CD14-positive monocyte (primary cell): ENCODE data around the gene ART1. TPM values are rescaled to one million over a fixed set of nuclear protein-coding genes. Genes with fewer than 3 reads are reported as not detected.

ENCODE experiments used
- DNase-seq, 3 donors: peaks; one replicate each; pipeline ENCODE4 v3.0.0-alpha.2; 2011 to 2022
- H2AFZ ChIP-seq: 2 replicates; pipeline ENCODE4 v1.6.0; 2012; ENCODE audit warnings: mild to moderate bottlenecking, low read depth, low read length, inconsistent platforms; ENCODE audit not compliant: insufficient read depth, poor library complexity, severe bottlenecking
- H3K27ac ChIP-seq, 2 donors: 1 replicate in 1 of 2; 2 replicates in 1 of 2; pipeline ENCODE4 v1.5.1; 2012 to 2013; ENCODE audit warnings: low read length in 2 of 2, control low read depth in 1 of 2, inconsistent platforms in 1 of 2, low read depth in 1 of 2, mild to moderate bottlenecking in 1 of 2
- H3K27me3 ChIP-seq, 2 donors: one replicate each; pipeline versions ENCODE4 v1.6.0 to v1.6.1; 2011 to 2013; ENCODE audit warnings: low read length in 2 of 2; ENCODE audit not compliant: control insufficient read depth in 2 of 2, insufficient read depth in 2 of 2
- H3K36me3 ChIP-seq, 2 donors: replicated peaks in 1 of 2; 1 replicate in 1 of 2; 2 replicates in 1 of 2; pipeline versions ENCODE4 v1.5.1 to v1.6.1; 2012 to 2013; ENCODE audit warnings: low read length in 2 of 2, control low read depth in 1 of 2, inconsistent platforms in 1 of 2, mild to moderate bottlenecking in 1 of 2; ENCODE audit not compliant: insufficient read depth in 2 of 2, control insufficient read depth in 1 of 2
- H3K4me1 ChIP-seq, 2 donors: 1 replicate in 1 of 2; 2 replicates in 1 of 2; pipeline versions ENCODE4 v1.5.1 to v1.6.1; 2012 to 2013; ENCODE audit warnings: low read length in 2 of 2, control low read depth in 1 of 2, inconsistent platforms in 1 of 2, mild to moderate bottlenecking in 1 of 2, moderate library complexity in 1 of 2; ENCODE audit not compliant: insufficient read depth in 2 of 2, control insufficient read depth in 1 of 2
- H3K4me2 ChIP-seq: replicated peaks from 2 replicates; pipeline ENCODE3; 2012; ENCODE audit warnings: low read length, moderate library complexity, mild to moderate bottlenecking; ENCODE audit not compliant: poor library complexity, severe bottlenecking; ENCODE audit errors: extremely low read depth
- H3K4me3 ChIP-seq, 3 experiments: fragments of 200-600 bp in 1 of 3; sonication (generic) in 1 of 3; replicated peaks in 1 of 3; 1 replicate in 2 of 3; 2 replicates in 1 of 3; pipeline ENCODE4 v1.5.1; 2011 to 2013; ENCODE audit warnings: low read length in 3 of 3, mild to moderate bottlenecking in 3 of 3, control low read depth in 2 of 3, low read depth in 2 of 3, inconsistent platforms in 1 of 3, moderate library complexity in 1 of 3
- H3K79me2 ChIP-seq: 2 replicates; pipeline ENCODE4 v1.6.0; 2012; ENCODE audit warnings: mild to moderate bottlenecking, control low read depth, inconsistent platforms, low read length, moderate library complexity; ENCODE audit not compliant: insufficient read depth
- H3K9ac ChIP-seq: 2 replicates; pipeline ENCODE4 v1.6.0; 2017; ENCODE audit warnings: low read length, mild to moderate bottlenecking; ENCODE audit not compliant: insufficient read depth, poor library complexity, severe bottlenecking
- H3K9me3 ChIP-seq, 2 donors: replicated peaks in 1 of 2; 1 replicate in 1 of 2; 2 replicates in 1 of 2; pipeline versions ENCODE4 v1.5.1 to v1.6.1; 2012 to 2013; ENCODE audit warnings: low read length in 2 of 2, control low read depth in 1 of 2; ENCODE audit not compliant: control insufficient read depth in 1 of 2, insufficient read depth in 1 of 2
- H4K20me1 ChIP-seq: 2 replicates; pipeline ENCODE4 v1.6.0; 2012; ENCODE audit warnings: mild to moderate bottlenecking, low read length, control low read depth, moderate library complexity; ENCODE audit not compliant: insufficient read depth
- H3K27ac Mint-ChIP-seq, 7 donors: one replicate each; pipeline ENCODE4 v1.8.0; 2020; ENCODE audit warnings: mild to moderate bottlenecking in 7 of 7, mixed read lengths in 7 of 7, moderate library complexity in 6 of 7, inconsistent platforms in 2 of 7
- H3K27me3 Mint-ChIP-seq, 3 donors: one replicate each; pipeline ENCODE4 v1.8.0; 2021 to 2022; ENCODE audit warnings: low read depth in 3 of 3, mild to moderate bottlenecking in 3 of 3, mixed read lengths in 3 of 3, moderate library complexity in 3 of 3, inconsistent platforms in 1 of 3
- H3K36me3 Mint-ChIP-seq, 2 donors: one replicate each; pipeline ENCODE4 v1.8.0; 2020; ENCODE audit warnings: mixed read lengths in 2 of 2, inconsistent platforms in 1 of 2, mild to moderate bottlenecking in 1 of 2
- H3K4me1 Mint-ChIP-seq: one replicate; pipeline ENCODE4 v1.8.0; 2020; ENCODE audit warnings: mild to moderate bottlenecking, mixed read lengths
- H3K4me3 Mint-ChIP-seq, 2 donors: one replicate each; pipeline ENCODE4 v1.8.0; 2020; ENCODE audit warnings: mild to moderate bottlenecking in 2 of 2, mixed read lengths in 2 of 2, moderate library complexity in 1 of 2
- H3K9me3 Mint-ChIP-seq, 7 donors: one replicate each; pipeline ENCODE4 v1.8.0; 2020 to 2022; ENCODE audit warnings: mixed read lengths in 7 of 7, mild to moderate bottlenecking in 6 of 7, moderate library complexity in 6 of 7, inconsistent platforms in 2 of 7
- WGBS: methylation state at CpG from one replicate; pipeline ENCODE4 v1.1.5; 2013; ENCODE audit warnings: missing lambda C conversion rate; ENCODE audit not compliant: insufficient coverage; 5-methylcytosine and 5-hydroxymethylcytosine counted together
- intact Hi-C, 2 donors: fragments of 100-400 bp; cut with micrococcal nuclease; formaldehyde crosslinking; loops; one replicate each; pipeline versions ENCODE4 v1.15.0 to v1.15.1; 2023
- polyA plus RNA-seq, 3 donors: library from polyadenylated mRNA; depleted of rRNA in 1 of 3; unstranded in 2 of 3; stranded (reverse) in 1 of 3; fragments of 300-500 nt in 2 of 3; fragments of >200 nt in 1 of 3; fragmentation: Illumina TruSeq in 2 of 3; gene quantifications; 1 replicate in 2 of 3; 2 replicates in 1 of 3; pipeline ENCODE4 v1.2.3, GENCODE V29; 2012 to 2021
- TF ChIP-seq, protein P1 (sequence below): fragments of 200-600 bp; IDR thresholded peaks from one replicate; pipeline ENCODE4 v1.8.0; 2022; ENCODE audit warnings: antibody characterized with exemption, mild to moderate bottlenecking

The ART1 gene
- polyA plus RNA-seq, 3 donors, result not detected

DNA sequence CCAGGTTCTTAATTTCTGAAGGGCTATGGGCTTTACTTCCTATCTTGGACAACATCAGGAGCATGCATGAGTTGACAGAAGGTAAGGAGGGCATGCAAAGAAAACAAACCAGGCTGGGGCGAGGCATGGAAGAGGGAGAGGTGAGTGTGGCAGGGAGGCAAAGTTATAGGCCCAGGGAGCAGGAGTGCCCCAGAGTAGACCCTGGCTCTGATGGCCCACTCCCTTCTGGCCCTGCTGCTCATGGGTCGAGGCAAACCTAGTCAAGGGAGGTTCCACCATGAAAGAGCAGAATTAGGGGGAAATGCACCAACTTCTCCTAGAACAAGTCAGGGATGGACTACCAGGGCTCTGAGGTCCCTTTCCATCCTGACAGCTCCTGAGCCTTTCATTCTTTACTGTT is 16.0 kb downstream of the ART1 start:
- Mint-ChIP-seq H3K27ac (no peak overlapping the region), H3K36me3 (peaks cover 22 to 23% of the 10 kb centered on the region in 2 donors), H3K9me3 (no peaks in the 10 kb centered on the region), H3K27me3 (peaks cover 4 to 12% (median 7%) of the 10 kb centered on the region in 3 donors), H3K4me3 (no peak overlapping the region), H3K4me1 (peaks cover 5% of the 10 kb centered on the region)
- Histone ChIP-seq H3K9me3 (no peaks in the 10 kb centered on the region), H3K79me2 (no peaks in the 10 kb centered on the region), H3K4me1 (peaks cover 0 to 5% of the 10 kb centered on the region in 2 donors), H2AFZ (no peak overlapping the region), H3K4me3 (no peak overlapping the region), H3K9ac (no peak overlapping the region), H4K20me1 (no peaks in the 10 kb centered on the region), H3K36me3 (peaks cover 15 to 22% of the 10 kb centered on the region in 2 donors), H3K27me3 (no peaks in the 10 kb centered on the region), H3K27ac (no peak overlapping the region), H3K4me2 (no peak overlapping the region)
- WGBS, result 83% methylated on average over 1 of the region's 2 CpGs
- TF ChIP-seq, protein P1, sequence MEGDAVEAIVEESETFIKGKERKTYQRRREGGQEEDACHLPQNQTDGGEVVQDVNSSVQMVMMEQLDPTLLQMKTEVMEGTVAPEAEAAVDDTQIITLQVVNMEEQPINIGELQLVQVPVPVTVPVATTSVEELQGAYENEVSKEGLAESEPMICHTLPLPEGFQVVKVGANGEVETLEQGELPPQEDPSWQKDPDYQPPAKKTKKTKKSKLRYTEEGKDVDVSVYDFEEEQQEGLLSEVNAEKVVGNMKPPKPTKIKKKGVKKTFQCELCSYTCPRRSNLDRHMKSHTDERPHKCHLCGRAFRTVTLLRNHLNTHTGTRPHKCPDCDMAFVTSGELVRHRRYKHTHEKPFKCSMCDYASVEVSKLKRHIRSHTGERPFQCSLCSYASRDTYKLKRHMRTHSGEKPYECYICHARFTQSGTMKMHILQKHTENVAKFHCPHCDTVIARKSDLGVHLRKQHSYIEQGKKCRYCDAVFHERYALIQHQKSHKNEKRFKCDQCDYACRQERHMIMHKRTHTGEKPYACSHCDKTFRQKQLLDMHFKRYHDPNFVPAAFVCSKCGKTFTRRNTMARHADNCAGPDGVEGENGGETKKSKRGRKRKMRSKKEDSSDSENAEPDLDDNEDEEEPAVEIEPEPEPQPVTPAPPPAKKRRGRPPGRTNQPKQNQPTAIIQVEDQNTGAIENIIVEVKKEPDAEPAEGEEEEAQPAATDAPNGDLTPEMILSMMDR, result no peak
- intact Hi-C loops, result no loop called here
- no peak for DNase-seq

DNA sequence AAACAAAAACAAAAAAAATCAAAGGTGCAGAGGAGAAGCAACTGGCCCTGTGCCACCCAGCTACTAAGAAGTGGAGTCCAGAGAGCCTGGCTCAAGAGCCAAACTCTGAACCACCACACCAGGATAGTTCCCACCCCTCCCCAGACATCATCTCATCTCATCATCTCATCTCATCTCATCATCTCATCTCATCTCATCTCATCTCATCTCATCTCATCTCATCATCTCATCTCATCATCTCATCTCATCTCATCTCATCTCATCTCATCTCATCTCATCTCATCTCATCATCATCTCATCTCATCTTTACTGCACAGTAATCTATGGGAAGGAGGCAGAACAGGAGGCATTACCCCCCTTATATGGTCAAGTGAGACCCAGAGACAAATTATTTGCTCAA is 17.9 kb downstream of the ART1 start:
- H3K4me3 ChIP-seq, result no peak overlapping the region
- no peak overlapping the region for H2AFZ ChIP-seq
- H3K36me3 ChIP-seq, result peaks cover 24 to 41% of the 10 kb centered on the region in 2 donors
- H3K4me3 Mint-ChIP-seq, result no peak overlapping the region
- TF ChIP-seq, protein P1, result no peak
- H3K4me2 ChIP-seq, result no peak overlapping the region
- H3K27me3 ChIP-seq, result no peaks in the 10 kb centered on the region
- H3K9me3 ChIP-seq, result no peaks in the 10 kb centered on the region
- H3K79me2 ChIP-seq, result no peaks in the 10 kb centered on the region
- DNase-seq, result no peak
- intact Hi-C loops, result no loop called here
- peaks cover 0 to 7% (median 4%) of the 10 kb centered on the region in 3 donors for H3K27me3 Mint-ChIP-seq
- H3K36me3 Mint-ChIP-seq, result peaks cover 32 to 38% of the 10 kb centered on the region in 2 donors
- H3K27ac ChIP-seq, result no peak overlapping the region
- H3K9me3 Mint-ChIP-seq, result no peaks in the 10 kb centered on the region
- H3K9ac ChIP-seq, result no peak overlapping the region
- H4K20me1 ChIP-seq, result no peaks in the 10 kb centered on the region
- H3K4me1 ChIP-seq, result peaks cover 0 to 7% of the 10 kb centered on the region in 2 donors
- H3K4me1 Mint-ChIP-seq, result peaks cover 6% of the 10 kb centered on the region
- H3K27ac Mint-ChIP-seq, result peak overlapping the region in 2 of 7 donors; percentile 17 to 38
